Measurements from ENCODE around the gene COL23A1.

GRCh38 chr5:178347956-178348355 lies 242.2 kb downstream of the COL23A1 start:
- no peak for TF ChIP-seq POLR2A (IDR thresholded peaks at IDR 0.05; ENCODE audit: low read depth, low read length)
- TF ChIP-seq POLR2AphosphoS5 (IDR thresholded peaks at IDR 0.05; ENCODE audit: low read depth, low read length), result no peak
- no peak for TF ChIP-seq TAF1 (IDR thresholded peaks at IDR 0.05; ENCODE audit: low read depth, low read length)
- no peak for TF ChIP-seq SPI1 (IDR thresholded peaks at IDR 0.05; ENCODE audit: low read depth, low read length)
- no peak for TF ChIP-seq PAX5 (IDR thresholded peaks at IDR 0.05; ENCODE audit: insufficient read depth, low read length, severe bottlenecking)
